ENCODE results near the gene RCAN2. TPM values are rescaled to one million over a fixed set of nuclear protein-coding genes. Genes with fewer than 3 reads are reported as not detected.

The RCAN2 gene
- total RNA-seq, 1 donor from 2014 or later, result 1.9 TPM

GRCh38 chr6:46289898-46290297 lies 201.4 kb downstream of the RCAN2 start:
- DNase-seq, result no peak

- DNase-seq, result no peak
Observed at GRCh38 chr6:46288835-46289234, 202.4 kb downstream of the RCAN2 start.

- DNase-seq, result no peak
Observed at GRCh38 chr6:46287681-46288080, 203.6 kb downstream of the RCAN2 start.

- no peak for DNase-seq
Observed at GRCh38 chr6:46287043-46287442, 204.2 kb downstream of the RCAN2 start.

GRCh38 chr6:46284475-46284874 lies 206.8 kb downstream of the RCAN2 start:
- no peak for DNase-seq

- DNase-seq, result no peak
Observed at GRCh38 chr6:46281110-46281509, 210.1 kb downstream of the RCAN2 start.

- DNase-seq, result no peak
Observed at GRCh38 chr6:46279874-46280273, 211.4 kb downstream of the RCAN2 start.

- no peak for DNase-seq
Observed at GRCh38 chr6:46276576-46277142, 214.6 kb downstream of the RCAN2 start.

- no peak for DNase-seq
Observed at GRCh38 chr6:46274502-46274901, 216.7 kb downstream of the RCAN2 start.

- DNase-seq, result no peak
Observed at GRCh38 chr6:46273911-46274310, 217.3 kb downstream of the RCAN2 start.

- DNase-seq, result no peak
Observed at GRCh38 chr6:46271728-46272127, 219.5 kb downstream of the RCAN2 start.

GRCh38 chr6:46271107-46271506 lies 220.1 kb downstream of the RCAN2 start:
- no peak for DNase-seq

GRCh38 chr6:46270336-46270735 lies 220.9 kb downstream of the RCAN2 start:
- no peak for DNase-seq

- no peak for DNase-seq
Observed at GRCh38 chr6:46269447-46270229, 221.6 kb downstream of the RCAN2 start.

GRCh38 chr6:46267515-46267914 lies 223.7 kb downstream of the RCAN2 start:
- no peak for DNase-seq

- no peak for DNase-seq
Observed at GRCh38 chr6:46265373-46265772, 225.9 kb downstream of the RCAN2 start.

- peak; percentile 38 for DNase-seq
Observed at GRCh38 chr6:46263707-46264086, 227.6 kb downstream of the RCAN2 start.

GRCh38 chr6:46262928-46263706 lies 228.1 kb downstream of the RCAN2 start:
- no peak for DNase-seq

GRCh38 chr6:46258249-46258648 lies 233.0 kb downstream of the RCAN2 start:
- DNase-seq, result no peak

- DNase-seq, result no peak
Observed at GRCh38 chr6:46255528-46255927, 235.7 kb downstream of the RCAN2 start.

GRCh38 chr6:46254946-46255345 lies 236.3 kb downstream of the RCAN2 start:
- DNase-seq, result no peak

- no peak for DNase-seq
Observed at GRCh38 chr6:46254331-46254730, 236.9 kb downstream of the RCAN2 start.

- DNase-seq, result no peak
Observed at GRCh38 chr6:46251583-46252339, 239.5 kb downstream of the RCAN2 start.

Measured in skin of body (tissue), 2 donors.